Neural progenitor cell (in vitro differentiated cells): Measurements from ENCODE around the gene LATS2. TPM values are rescaled to one million over a fixed set of nuclear protein-coding genes. Genes with fewer than 3 reads are reported as not detected.
A peak's percentile ranks its signal among the peaks of the same experiment; 100 is the strongest.

Experiments
- DNase-seq: peaks from one replicate; pipeline ENCODE4 v3.0.0-alpha.2; 2016; ENCODE audit warnings: low spot score
- H2AFZ ChIP-seq: fragments of 200-600 bp; sonication (generic); replicated peaks from 2 replicates; pipeline ENCODE4 v1.6.1; 2016; ENCODE audit warnings: antibody characterized with exemption
- H3F3A ChIP-seq: fragments of 200-600 bp; sonication (generic); 2 replicates; pipeline ENCODE4 v1.6.1; 2016; ENCODE audit warnings: antibody characterized with exemption, low read depth
- H3K27ac ChIP-seq: fragments of 200-600 bp; sonication (generic); 2 replicates; pipeline ENCODE4 v1.5.1; 2016; ENCODE audit warnings: mild to moderate bottlenecking
- H3K27me3 ChIP-seq: fragments of 200-600 bp; sonication (generic); 2 replicates; pipeline ENCODE4 v1.6.1; 2016; ENCODE audit warnings: mild to moderate bottlenecking, moderate library complexity
- H3K36me3 ChIP-seq: fragments of 200-600 bp; sonication (generic); 2 replicates; pipeline ENCODE4 v1.5.1; 2016
- H3K4me1 ChIP-seq: fragments of 200-600 bp; sonication (generic); 2 replicates; pipeline ENCODE4 v1.6.1; 2016; ENCODE audit warnings: mixed run types
- H3K4me2 ChIP-seq: fragments of 200-600 bp; sonication (generic); 2 replicates; pipeline ENCODE4 v1.6.1; 2016
- H3K4me3 ChIP-seq: fragments of 200-600 bp; sonication (generic); 2 replicates; pipeline ENCODE4 v1.5.1; 2016
- H3K79me2 ChIP-seq: fragments of 200-600 bp; sonication (generic); 2 replicates; pipeline ENCODE4 v1.6.1; 2016; ENCODE audit warnings: low read depth
- H3K9ac ChIP-seq: fragments of 200-600 bp; sonication (generic); 2 replicates; pipeline ENCODE4 v1.6.1; 2016
- H3K9me3 ChIP-seq: fragments of 200-600 bp; sonication (generic); 2 replicates; pipeline ENCODE4 v1.5.1; 2016; ENCODE audit warnings: low read depth
- H4K20me1 ChIP-seq: fragments of 200-600 bp; sonication (generic); 2 replicates; pipeline ENCODE4 v1.6.1; 2016; ENCODE audit warnings: low read depth
- H3K27ac Mint-ChIP-seq: 3 replicates; pipeline ENCODE4 v1.8.0; 2021; ENCODE audit warnings: mixed read lengths
- H3K27me3 Mint-ChIP-seq: 2 replicates; pipeline ENCODE4 v1.8.0; 2022; ENCODE audit warnings: low read depth, mild to moderate bottlenecking, inconsistent platforms, moderate library complexity, mixed read lengths; ENCODE audit not compliant: insufficient read depth
- H3K36me3 Mint-ChIP-seq: 3 replicates; pipeline ENCODE4 v1.8.0; 2021; ENCODE audit warnings: mixed read lengths
- H3K4me1 Mint-ChIP-seq: 3 replicates; pipeline ENCODE4 v1.8.0; 2021; ENCODE audit warnings: mixed read lengths
- H3K4me3 Mint-ChIP-seq: 3 replicates; pipeline ENCODE4 v1.8.0; 2021; ENCODE audit warnings: mild to moderate bottlenecking, moderate library complexity, mixed read lengths
- H3K9me3 Mint-ChIP-seq: 3 replicates; pipeline ENCODE4 v1.8.0; 2020; ENCODE audit warnings: mixed read lengths
- EZH2 ChIP-seq: fragments of 200-600 bp; sonication (generic); IDR thresholded peaks from 2 replicates; pipeline ENCODE4 v1.6.1; 2017; ENCODE audit warnings: antibody characterized with exemption, mild to moderate bottlenecking, moderate library complexity
- EZH2phosphoT487 ChIP-seq: fragments of 200-600 bp; sonication (generic); IDR thresholded peaks from 2 replicates; pipeline ENCODE4 v1.6.1; 2017; ENCODE audit warnings: antibody characterized with exemption
- total RNA-seq: library from RNA; depleted of rRNA; stranded (reverse); fragments of >200 nt; gene quantifications from 2 replicates; pipeline ENCODE4 v1.2.3, GENCODE V29; 2015; ENCODE audit warnings: low replicate concordance
- TF ChIP-seq, protein P1 (sequence below): fragments of 200-600 bp; sonication (generic); IDR thresholded peaks from 2 replicates; pipeline ENCODE4 v1.5.1; 2017; ENCODE audit warnings: antibody characterized with exemption, mild to moderate bottlenecking

LATS2 gene
- total RNA-seq, 1 donor from 2014 or later = 15.2 TPM

DNA sequence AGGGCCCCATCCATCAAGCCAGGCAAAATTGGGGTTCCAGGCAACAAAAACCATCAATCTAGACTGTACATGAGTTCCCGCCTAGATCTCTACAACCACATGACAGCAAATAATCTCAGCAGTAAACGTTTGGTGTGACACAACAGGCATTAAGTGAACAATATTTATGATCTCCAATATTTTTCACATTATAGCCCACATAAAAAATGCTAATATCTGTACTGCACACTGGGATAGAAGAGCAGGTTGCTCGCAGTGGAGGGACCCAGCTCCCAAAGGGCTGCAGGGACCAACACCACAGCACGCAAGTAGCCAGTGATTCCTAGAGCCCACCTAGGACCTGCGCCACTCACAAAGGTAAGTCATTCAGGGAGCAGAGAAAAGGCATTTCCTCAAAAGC is 25.9 kb downstream of the LATS2 start:
- no peak overlapping the region for H3K4me2 ChIP-seq
- peaks cover 13% of the 10 kb centered on the region for H3K4me1 ChIP-seq
- no peaks in the 10 kb centered on the region for H3K36me3 ChIP-seq
- no peak overlapping the region for H3K4me3 ChIP-seq
- H3K9me3 ChIP-seq = no peaks in the 10 kb centered on the region
- H3K4me1 Mint-ChIP-seq = peaks cover 4% of the 10 kb centered on the region
- no peak overlapping the region for H3K27ac ChIP-seq
- peaks cover 81% of the 10 kb centered on the region for H4K20me1 ChIP-seq
- peaks cover 28% of the 10 kb centered on the region for H3K36me3 Mint-ChIP-seq
- no peak for DNase-seq
- no peaks in the 10 kb centered on the region for H3F3A ChIP-seq
- H3K79me2 ChIP-seq = peaks cover 100% of the 10 kb centered on the region
- peak overlapping the region; percentile 34 for H3K27ac Mint-ChIP-seq
- TF ChIP-seq EZH2 = no peak
- TF ChIP-seq, protein P1, sequence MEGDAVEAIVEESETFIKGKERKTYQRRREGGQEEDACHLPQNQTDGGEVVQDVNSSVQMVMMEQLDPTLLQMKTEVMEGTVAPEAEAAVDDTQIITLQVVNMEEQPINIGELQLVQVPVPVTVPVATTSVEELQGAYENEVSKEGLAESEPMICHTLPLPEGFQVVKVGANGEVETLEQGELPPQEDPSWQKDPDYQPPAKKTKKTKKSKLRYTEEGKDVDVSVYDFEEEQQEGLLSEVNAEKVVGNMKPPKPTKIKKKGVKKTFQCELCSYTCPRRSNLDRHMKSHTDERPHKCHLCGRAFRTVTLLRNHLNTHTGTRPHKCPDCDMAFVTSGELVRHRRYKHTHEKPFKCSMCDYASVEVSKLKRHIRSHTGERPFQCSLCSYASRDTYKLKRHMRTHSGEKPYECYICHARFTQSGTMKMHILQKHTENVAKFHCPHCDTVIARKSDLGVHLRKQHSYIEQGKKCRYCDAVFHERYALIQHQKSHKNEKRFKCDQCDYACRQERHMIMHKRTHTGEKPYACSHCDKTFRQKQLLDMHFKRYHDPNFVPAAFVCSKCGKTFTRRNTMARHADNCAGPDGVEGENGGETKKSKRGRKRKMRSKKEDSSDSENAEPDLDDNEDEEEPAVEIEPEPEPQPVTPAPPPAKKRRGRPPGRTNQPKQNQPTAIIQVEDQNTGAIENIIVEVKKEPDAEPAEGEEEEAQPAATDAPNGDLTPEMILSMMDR = no peak
- H3K9ac ChIP-seq = no peak overlapping the region
- no peaks in the 10 kb centered on the region for H3K27me3 Mint-ChIP-seq
- H3K27me3 ChIP-seq = no peaks in the 10 kb centered on the region
- no peak overlapping the region for H3K4me3 Mint-ChIP-seq
- no peak overlapping the region for H2AFZ ChIP-seq
- peaks cover 11% of the 10 kb centered on the region for H3K9me3 Mint-ChIP-seq

- Histone ChIP-seq H3K4me1 (peaks cover 13% of the 10 kb centered on the region), H3K79me2 (peaks cover 100% of the 10 kb centered on the region), H3K36me3 (no peaks in the 10 kb centered on the region), H3K4me2 (no peak overlapping the region), H3K9me3 (no peaks in the 10 kb centered on the region), H4K20me1 (peaks cover 74% of the 10 kb centered on the region), H2AFZ (no peak overlapping the region), H3K27ac (no peak overlapping the region), H3K9ac (no peak overlapping the region), H3K27me3 (no peaks in the 10 kb centered on the region), H3F3A (no peaks in the 10 kb centered on the region), H3K4me3 (no peak overlapping the region)
- H3K36me3 Mint-ChIP-seq = peaks cover 28% of the 10 kb centered on the region
- TF ChIP-seq EZH2phosphoT487 (no peak), EZH2 (no peak)
- TF ChIP-seq, protein P1 = peak; percentile 15
- no peak overlapping the region for H3K27ac Mint-ChIP-seq
- peak; percentile 35 for DNase-seq
- H3K9me3 Mint-ChIP-seq = peaks cover 14% of the 10 kb centered on the region
- H3K4me3 Mint-ChIP-seq = no peak overlapping the region
- peaks cover 2% of the 10 kb centered on the region for H3K4me1 Mint-ChIP-seq
- H3K27me3 Mint-ChIP-seq = no peaks in the 10 kb centered on the region
Observed at GRCh38 chr13:21034603-21035191, 26.7 kb downstream of the LATS2 start.

GRCh38 chr13:21033856-21034602 is 27.4 kb downstream of the LATS2 start:
- no peak overlapping the region for H3K4me3 ChIP-seq
- no peaks in the 10 kb centered on the region for H3F3A ChIP-seq
- H3K9me3 Mint-ChIP-seq = peaks cover 17% of the 10 kb centered on the region
- H4K20me1 ChIP-seq = peaks cover 67% of the 10 kb centered on the region
- peaks cover under 1% of the 10 kb centered on the region for H3K36me3 ChIP-seq
- H3K4me3 Mint-ChIP-seq = no peak overlapping the region
- no peak for DNase-seq
- no peak overlapping the region for H3K27ac Mint-ChIP-seq
- H3K4me1 Mint-ChIP-seq = no peaks in the 10 kb centered on the region
- no peak overlapping the region for H3K27ac ChIP-seq
- H3K36me3 Mint-ChIP-seq = peaks cover 25% of the 10 kb centered on the region
- no peaks in the 10 kb centered on the region for H3K9me3 ChIP-seq
- H2AFZ ChIP-seq = no peak overlapping the region
- TF ChIP-seq, protein P1 = no peak
- TF ChIP-seq EZH2phosphoT487 = no peak
- TF ChIP-seq EZH2 = no peak
- peaks cover 10% of the 10 kb centered on the region for H3K4me1 ChIP-seq
- peaks cover 100% of the 10 kb centered on the region for H3K79me2 ChIP-seq
- no peaks in the 10 kb centered on the region for H3K27me3 ChIP-seq
- no peak overlapping the region for H3K4me2 ChIP-seq
- no peaks in the 10 kb centered on the region for H3K27me3 Mint-ChIP-seq
- H3K9ac ChIP-seq = no peak overlapping the region
